Gastrocnemius medialis (tissue), 4 donors: Measurements from ENCODE around the gene BCAS4. TPM values are rescaled to one million over a fixed set of nuclear protein-coding genes. Genes with fewer than 3 reads are reported as not detected.

Experiments used
- ATAC-seq, 2 donors: fragments of 150-250 bp; one replicate each; pipeline ENCODE4 v1.9.1; 2016
- DNase-seq, 2 donors: peaks; one replicate each; pipeline ENCODE4 v3.0.0-alpha.2; 2019
- H3K27ac ChIP-seq, 4 donors: fragments of 200-600 bp; sonication (generic); 1 replicate in 1 of 4; 2 replicates in 3 of 4; pipeline ENCODE4 v1.5.1; 2016 to 2018; ENCODE audit warnings: mild to moderate bottlenecking in 2 of 4, moderate library complexity in 1 of 4
- H3K27me3 ChIP-seq, 3 donors: fragments of 200-600 bp; sonication (generic) in 2 of 3; 1 replicate in 1 of 3; 2 replicates in 2 of 3; pipeline versions ENCODE4 v1.5.1 to v1.6.0; 2016 to 2019; ENCODE audit warnings: mild to moderate bottlenecking in 1 of 3, moderate library complexity in 1 of 3
- H3K36me3 ChIP-seq, 2 donors: fragments of 200-600 bp; sonication (generic) in 1 of 2; one replicate each; pipeline ENCODE4 v1.5.1; 2017 to 2018
- H3K4me1 ChIP-seq, 2 donors: fragments of 200-600 bp; sonication (generic) in 1 of 2; one replicate each; pipeline ENCODE4 v1.5.1; 2016 to 2017; ENCODE audit warnings: mild to moderate bottlenecking in 2 of 2
- H3K4me3 ChIP-seq, 4 donors: fragments of 200-600 bp; sonication (generic) in 3 of 4; 1 replicate in 1 of 4; 2 replicates in 3 of 4; pipeline ENCODE4 v1.5.1; 2016 to 2019; ENCODE audit warnings: mild to moderate bottlenecking in 2 of 4
- H3K9me3 ChIP-seq, 3 donors: fragments of 200-600 bp; sonication (generic) in 2 of 3; 1 replicate in 1 of 3; 2 replicates in 2 of 3; pipeline ENCODE4 v1.5.1; 2016 to 2019
- CTCF ChIP-seq, 5 experiments: fragments of 450-650 bp in 3 of 5; fragments of 200-600 bp in 2 of 5; sonication (generic) in 2 of 5; IDR thresholded peaks in 4 of 5; conservative IDR thresholded peaks in 1 of 5; 1 replicate in 4 of 5; 2 replicates in 1 of 5; pipeline ENCODE4 v1.5.1; 2016 to 2019; ENCODE audit warnings: antibody characterized with exemption in 5 of 5, mild to moderate bottlenecking in 3 of 5, moderate library complexity in 3 of 5
- POLR2A ChIP-seq, 2 donors: fragments of 450-650 bp; IDR thresholded peaks; one replicate each; pipeline ENCODE4 v1.6.1; 2017; ENCODE audit warnings: antibody characterized with exemption in 2 of 2, mild to moderate bottlenecking in 2 of 2, moderate library complexity in 2 of 2
- in situ Hi-C, 4 donors: fragments of 200-750 bp; cut with MboI; loops; one replicate each; pipeline versions ENCODE4 v1.15.0 to v1.8.0; 2017; ENCODE audit warnings: low sequenced_read_pairs in 4 of 4
- intact Hi-C: fragments of 100-400 bp; cut with DNase I; formaldehyde crosslinking; loops from one replicate; pipeline ENCODE4 v1.15.1; 2023; ENCODE audit warnings: low total_unique reads
- total RNA-seq, 4 donors: library from RNA; depleted of rRNA; stranded (reverse); fragments of >200 nt; gene quantifications; one replicate each; pipeline versions ENCODE4 v1.1.0 to v1.2.3, GENCODE V29; 2016

The BCAS4 gene
- total RNA-seq, 4 donors from 2014 or later, result 0.16 to 2.2 (median 0.51) TPM; not detected in 1

- no peaks in the 10 kb centered on the region for H3K36me3 ChIP-seq
- DNase-seq (no peak), ATAC-seq (no peak)
- H3K9me3 ChIP-seq, result no peaks in the 10 kb centered on the region
- TF ChIP-seq CTCF (IDR thresholded peaks at IDR 0.05 in 4 of 5, conservative IDR thresholded peaks at IDR 0.05 in 1 of 5) (no peak), POLR2A (IDR thresholded peaks at IDR 0.05) (no peak)
- H3K27ac ChIP-seq, result peak overlapping the region in 2 of 4 donors; percentile 56 to 59
- no peaks in the 10 kb centered on the region for H3K27me3 ChIP-seq
- H3K4me1 ChIP-seq, result peaks cover 48 to 70% of the 10 kb centered on the region in 2 donors
- in situ Hi-C loops, result no loop called here
- intact Hi-C loops, result loop anchor here (5.0 kb wide), 1 partner anchor 119 kb away; no protein-coding TSS in a partner anchor
- no peak overlapping the region for H3K4me3 ChIP-seq
Observed at GRCh38 chr20:50911716-50912115, 116.9 kb downstream of the BCAS4 start.

GRCh38 chr20:50913690-50914375 is 119.0 kb downstream of the BCAS4 start:
- in situ Hi-C loops, result no loop called here
- no peak for TF ChIP-seq POLR2A (IDR thresholded peaks at IDR 0.05)
- TF ChIP-seq CTCF (IDR thresholded peaks at IDR 0.05 in 4 of 5, conservative IDR thresholded peaks at IDR 0.05 in 1 of 5), result no peak
- intact Hi-C loops, result loop anchor here (5.0 kb wide), 1 partner anchor 122 kb away; no protein-coding TSS in a partner anchor
- ATAC-seq, result peak; percentile 59 to 79
- Histone ChIP-seq H3K4me1 (peaks cover 69 to 90% of the 10 kb centered on the region in 2 donors), H3K9me3 (no peaks in the 10 kb centered on the region), H3K27me3 (no peaks in the 10 kb centered on the region), H3K36me3 (no peaks in the 10 kb centered on the region), H3K4me3 (no peak overlapping the region), H3K27ac (peak overlapping the region; percentile 41 to 66 (median 59))
- DNase-seq, result peak in 1 of 2 donors; percentile 14

- intact Hi-C loops (loop anchor here (5.0 kb wide), 1 partner anchor 42 kb away; the partner anchor contains the start of genes DPM1 and MOCS3), in situ Hi-C loops (no loop called here)
- Histone ChIP-seq H3K4me3 (no peak overlapping the region), H3K27me3 (no peaks in the 10 kb centered on the region), H3K4me1 (peaks cover 81 to 93% of the 10 kb centered on the region in 2 donors), H3K36me3 (no peaks in the 10 kb centered on the region), H3K9me3 (no peaks in the 10 kb centered on the region), H3K27ac (peak overlapping the region; percentile 22 to 48 (median 43))
- DNase-seq, result no peak
- TF ChIP-seq POLR2A (IDR thresholded peaks at IDR 0.05), result no peak
- ATAC-seq, result no peak
Observed at GRCh38 chr20:50915424-50915823, 120.6 kb downstream of the BCAS4 start.

GRCh38 chr20:50916257-50916656 is 121.4 kb downstream of the BCAS4 start:
- no peak overlapping the region for H3K4me3 ChIP-seq
- ATAC-seq (peak; percentile 61 to 87), DNase-seq (no peak)
- H3K9me3 ChIP-seq, result no peaks in the 10 kb centered on the region
- no peaks in the 10 kb centered on the region for H3K36me3 ChIP-seq
- no peaks in the 10 kb centered on the region for H3K27me3 ChIP-seq
- H3K4me1 ChIP-seq, result peaks cover 80 to 90% of the 10 kb centered on the region in 2 donors
- in situ Hi-C loops (no loop called here), intact Hi-C loops (loop anchor here (5.0 kb wide), 1 partner anchor 41 kb away; the partner anchor contains the start of genes DPM1 and MOCS3)
- H3K27ac ChIP-seq, result peak overlapping the region; percentile 22 to 48 (median 43)
- TF ChIP-seq POLR2A (IDR thresholded peaks at IDR 0.05) (no peak), CTCF (IDR thresholded peaks at IDR 0.05 in 4 of 5, conservative IDR thresholded peaks at IDR 0.05 in 1 of 5) (no peak)

- H3K27ac ChIP-seq, result peak overlapping the region; percentile 22 to 48 (median 43)
- H3K27me3 ChIP-seq, result no peaks in the 10 kb centered on the region
- DNase-seq, result no peak
- H3K36me3 ChIP-seq, result no peaks in the 10 kb centered on the region
- H3K9me3 ChIP-seq, result no peaks in the 10 kb centered on the region
- H3K4me1 ChIP-seq, result peaks cover 74 to 90% of the 10 kb centered on the region in 2 donors
- in situ Hi-C loops (no loop called here), intact Hi-C loops (loop anchor here (5.0 kb wide), 1 partner anchor 40 kb away; the partner anchor contains the start of genes DPM1 and MOCS3)
- no peak overlapping the region for H3K4me3 ChIP-seq
- TF ChIP-seq POLR2A (IDR thresholded peaks at IDR 0.05), result no peak
- TF ChIP-seq CTCF (IDR thresholded peaks at IDR 0.05 in 4 of 5, conservative IDR thresholded peaks at IDR 0.05 in 1 of 5), result no peak
- ATAC-seq, result no peak
Observed at GRCh38 chr20:50916934-50917333, 122.1 kb downstream of the BCAS4 start.
